ENCODE results near the gene M6PR.

GRCh38 chr12:8958066-8958465, 8.6 kb upstream of the M6PR start:
- TF ChIP-seq CTCF (optimal IDR thresholded peaks at IDR 0.05 in 1 of 3, IDR thresholded peaks at IDR 0.05 in 1 of 3, conservative IDR thresholded peaks at IDR 0.05 in 1 of 3; ENCODE audit: extremely low read depth in 1 of 3, insufficient read depth in 2 of 3, low read length in 3 of 3) = no peak
- TF ChIP-seq EZH2 (IDR thresholded peaks at IDR 0.05; ENCODE audit: low read length) = no peak
